GM19328 (cell line): ENCODE measurements around the gene SEMA4D.
A peak's percentile ranks its signal among the peaks of the same experiment; 100 is the strongest.

Experiments used
- ATAC-seq: cut with Tn5 transposase; IDR thresholded peaks from one replicate; pipeline ENCODE4 v1.9.1; 2021; ENCODE audit warnings: mild to moderate bottlenecking, moderate library complexity; ENCODE audit not compliant: unreplicated experiment

SEMA4D gene

DNA sequence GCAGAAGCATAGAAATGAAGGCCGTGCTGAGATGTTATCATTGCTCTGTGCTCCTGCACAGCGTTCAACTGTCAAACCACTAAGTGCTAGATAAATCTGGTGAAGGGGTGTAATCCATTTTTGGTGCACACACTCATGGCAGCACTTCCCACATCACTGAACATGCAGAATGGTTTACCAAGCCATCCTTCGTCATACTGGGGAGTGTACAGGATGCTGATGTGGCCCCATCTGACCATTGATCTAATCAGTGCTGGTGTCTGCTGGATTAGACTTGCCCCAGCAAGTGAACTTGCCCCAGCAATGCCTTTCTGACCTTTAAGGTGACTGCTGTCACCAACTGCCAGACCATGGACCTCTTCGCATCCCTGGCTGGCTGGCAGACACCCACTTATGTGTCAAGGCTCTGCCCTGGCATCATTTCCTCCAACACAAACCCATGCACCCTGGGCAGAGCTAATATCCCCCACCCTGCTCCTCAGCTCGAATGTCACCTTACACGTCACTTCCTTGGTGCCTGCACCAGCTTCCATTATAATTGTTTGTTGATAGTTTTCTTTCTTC lies 4.2 kb upstream of the SEMA4D start:
- ATAC-seq: no peak

- no peak for ATAC-seq
Observed at GRCh38 chr9:89501311-89501898, 3.5 kb upstream of the SEMA4D start.

DNA sequence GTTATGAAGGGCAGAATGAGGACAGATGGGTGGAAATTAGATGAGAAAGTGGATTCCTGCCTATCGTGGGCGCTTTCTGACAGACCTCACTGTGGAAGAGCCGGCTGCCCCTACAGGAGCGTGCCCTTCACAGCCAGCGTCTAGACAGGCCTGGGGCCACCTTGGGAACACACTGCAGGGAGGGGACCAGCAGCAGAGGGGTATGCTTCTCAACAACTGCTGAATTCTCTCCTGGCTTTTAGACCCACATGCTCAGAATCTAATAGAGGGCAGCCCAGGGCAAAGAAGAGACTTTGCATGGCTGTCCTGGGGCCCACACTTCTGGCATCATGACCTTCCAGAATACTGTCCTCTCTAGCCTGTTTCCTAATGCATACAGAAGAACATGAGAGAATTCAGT lies 2.1 kb upstream of the SEMA4D start:
- no peak for ATAC-seq

- ATAC-seq: no peak
Observed at GRCh38 chr9:89498852-89499480, 1.1 kb upstream of the SEMA4D start.

- ATAC-seq: no peak
Observed at GRCh38 chr9:89497257-89497963, 503 bp downstream of the SEMA4D start.

DNA sequence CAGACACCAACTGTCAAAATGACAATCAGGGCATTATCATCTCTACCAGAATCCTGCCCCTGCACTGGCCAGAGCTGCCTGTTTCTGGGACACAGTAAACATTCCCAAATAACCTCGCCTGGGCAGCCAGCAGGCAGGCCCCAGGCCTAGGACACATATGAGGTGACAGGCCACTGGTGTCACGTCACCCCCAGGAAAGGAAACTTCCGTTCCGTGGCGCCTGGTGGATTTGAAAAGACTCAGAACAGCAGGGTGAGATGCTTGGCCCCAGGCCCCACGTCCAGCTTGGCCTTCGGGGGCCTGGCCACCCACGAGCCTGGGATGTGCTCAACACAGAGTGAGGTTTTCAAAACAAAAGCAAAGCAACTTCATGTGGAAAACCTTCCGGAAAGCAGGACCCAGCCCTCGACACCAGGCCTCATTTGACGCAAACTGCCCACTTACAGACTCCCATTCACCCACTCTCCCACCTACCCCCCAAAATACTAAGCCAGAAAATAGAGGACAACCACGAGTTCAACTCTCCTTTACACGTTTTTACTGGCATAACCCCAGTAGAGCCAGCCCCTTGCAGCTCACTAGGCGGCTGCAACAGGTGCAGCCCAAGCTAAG lies 1.2 kb downstream of the SEMA4D start:
- ATAC-seq: no peak

DNA sequence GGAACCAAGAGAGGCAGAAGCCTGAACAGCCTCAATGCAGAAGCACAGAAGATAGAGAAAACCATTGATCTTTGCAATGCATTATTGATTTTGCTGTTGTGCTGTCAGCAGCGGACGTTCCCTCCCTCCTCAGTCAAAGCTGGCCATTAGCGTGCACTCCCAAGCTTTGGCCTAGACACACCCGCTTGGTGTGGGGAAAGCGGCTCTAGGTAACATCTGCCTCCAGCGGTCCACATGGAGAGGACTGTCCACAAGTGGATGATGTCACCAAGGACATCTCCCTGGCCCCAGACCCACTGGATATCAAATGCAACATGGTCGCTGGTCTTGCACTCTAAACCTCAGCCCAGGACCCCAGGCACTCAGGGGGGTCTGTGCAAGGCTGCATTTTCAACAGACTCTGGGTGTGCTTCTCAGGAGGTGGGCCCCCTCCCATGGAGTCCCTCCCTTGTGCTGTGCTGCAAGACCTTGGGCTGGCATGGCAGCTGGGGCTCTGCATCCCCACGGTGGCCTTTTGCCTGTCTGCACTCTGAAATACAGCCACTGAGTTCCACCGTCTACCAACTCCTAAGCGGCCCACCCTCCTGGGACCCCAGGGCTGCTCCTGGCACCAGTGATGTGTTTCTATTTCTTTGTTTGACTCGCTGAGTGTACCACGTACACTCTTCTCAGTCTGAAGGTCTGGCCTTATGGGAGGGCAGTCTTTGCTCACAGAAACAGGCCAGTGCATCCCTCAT lies 1.9 kb downstream of the SEMA4D start:
- ATAC-seq: no peak

- ATAC-seq: no peak
Observed at GRCh38 chr9:89494199-89494598, 3.7 kb downstream of the SEMA4D start.

DNA sequence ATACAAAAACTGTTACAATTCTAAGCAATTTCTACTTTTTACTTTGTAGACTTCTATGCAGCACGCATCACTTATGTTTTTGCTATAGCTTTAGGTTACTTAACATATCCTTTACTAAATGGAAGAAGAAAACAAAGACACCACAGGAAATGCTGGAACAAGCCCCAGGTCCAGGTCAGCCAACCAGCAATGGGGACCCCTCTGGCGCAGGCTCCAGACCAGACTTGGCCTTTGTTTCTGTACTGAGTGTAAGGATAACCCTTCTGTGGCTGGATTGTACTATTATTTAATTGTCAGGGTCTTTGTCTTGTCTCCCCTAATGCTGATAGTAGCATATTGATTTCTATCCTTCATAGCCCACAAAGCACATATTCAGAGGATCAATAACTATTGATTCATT lies 4.2 kb downstream of the SEMA4D start:
- ATAC-seq: no peak

GRCh38 chr9:89493181-89493580 lies 4.7 kb downstream of the SEMA4D start:
- no peak for ATAC-seq

DNA sequence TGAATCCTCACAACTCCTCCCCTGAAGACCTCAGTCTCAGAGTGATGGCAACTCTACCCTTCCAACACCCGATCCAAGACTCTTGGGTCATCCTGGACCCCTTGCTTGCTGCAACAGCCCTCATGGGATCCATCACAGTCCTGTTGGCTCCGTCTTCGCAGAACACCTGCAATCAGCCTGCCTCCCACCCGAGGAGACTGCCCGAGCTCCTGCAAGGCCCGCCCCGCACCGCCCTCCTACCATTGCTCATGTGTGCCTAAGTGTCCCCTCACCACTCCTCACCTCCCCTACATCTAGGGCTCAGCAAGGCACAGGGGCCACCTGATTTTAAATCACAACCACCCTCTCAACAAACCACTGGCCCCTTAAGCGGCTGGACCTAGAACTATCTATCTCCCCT lies 5.3 kb downstream of the SEMA4D start:
- no peak for ATAC-seq

DNA sequence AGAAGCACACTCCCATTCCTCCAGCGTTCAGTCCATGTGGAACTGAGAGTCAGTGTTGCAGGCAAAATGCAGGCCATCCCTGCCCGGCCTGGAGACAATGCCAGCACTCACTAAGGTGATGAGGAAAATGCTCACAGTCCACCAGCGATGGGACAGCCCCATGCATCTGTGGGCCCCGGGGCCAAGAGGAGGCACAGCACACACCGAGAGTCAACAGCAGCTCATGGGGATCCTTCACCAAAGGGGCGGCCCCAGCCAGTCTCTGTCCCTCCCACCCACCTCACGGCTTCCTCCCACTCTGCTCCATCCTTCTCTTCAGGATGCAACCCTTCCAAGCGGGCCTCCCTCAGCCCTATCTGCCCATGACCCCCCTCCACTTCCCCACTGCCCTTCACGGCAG lies 6.2 kb downstream of the SEMA4D start:
- no peak for ATAC-seq

- no peak for ATAC-seq
Observed at GRCh38 chr9:89489548-89490530, 8.1 kb downstream of the SEMA4D start.

- no peak for ATAC-seq
Observed at GRCh38 chr9:89488936-89489335, 9.0 kb downstream of the SEMA4D start.

DNA sequence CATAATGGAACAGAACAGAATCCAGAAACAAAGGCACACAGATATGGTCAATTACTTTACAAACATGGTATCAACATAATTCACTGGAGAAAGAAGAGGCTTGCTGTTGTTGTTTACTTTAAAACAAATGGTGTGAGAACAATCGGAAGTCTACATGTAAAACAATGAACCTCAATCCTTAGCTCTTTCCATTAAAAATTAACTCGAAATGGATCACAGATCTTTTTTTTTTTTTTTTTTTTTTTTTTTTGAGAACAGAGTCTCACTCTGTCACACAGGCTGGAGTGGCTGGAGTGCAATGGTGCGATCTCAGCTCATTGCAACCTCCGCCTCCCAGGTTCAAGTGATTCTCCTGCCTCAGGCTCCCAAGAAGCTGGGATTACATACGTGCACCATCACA lies 9.8 kb downstream of the SEMA4D start:
- no peak for ATAC-seq

DNA sequence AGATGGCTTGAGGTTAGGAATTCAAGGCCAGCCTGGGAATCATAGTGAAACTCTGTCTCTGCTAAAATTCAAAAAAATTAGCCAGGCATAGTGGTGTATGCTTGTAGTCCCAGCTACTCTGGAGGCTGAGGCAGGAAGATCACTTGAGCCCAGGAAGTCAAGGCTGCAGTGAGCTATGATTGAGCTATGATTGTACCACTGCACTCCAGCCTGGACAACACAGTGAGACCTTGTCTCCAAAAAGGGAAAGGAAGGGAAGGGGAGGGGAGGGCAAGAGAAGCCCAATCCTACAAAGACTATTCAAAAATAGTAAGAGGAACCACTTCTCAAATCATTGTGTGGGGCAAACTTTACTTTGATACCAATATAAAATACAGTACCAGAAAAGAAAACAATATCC lies 11.2 kb downstream of the SEMA4D start:
- no peak for ATAC-seq

GRCh38 chr9:89484475-89485404 lies 13.2 kb downstream of the SEMA4D start:
- peak; percentile 8 for ATAC-seq

DNA sequence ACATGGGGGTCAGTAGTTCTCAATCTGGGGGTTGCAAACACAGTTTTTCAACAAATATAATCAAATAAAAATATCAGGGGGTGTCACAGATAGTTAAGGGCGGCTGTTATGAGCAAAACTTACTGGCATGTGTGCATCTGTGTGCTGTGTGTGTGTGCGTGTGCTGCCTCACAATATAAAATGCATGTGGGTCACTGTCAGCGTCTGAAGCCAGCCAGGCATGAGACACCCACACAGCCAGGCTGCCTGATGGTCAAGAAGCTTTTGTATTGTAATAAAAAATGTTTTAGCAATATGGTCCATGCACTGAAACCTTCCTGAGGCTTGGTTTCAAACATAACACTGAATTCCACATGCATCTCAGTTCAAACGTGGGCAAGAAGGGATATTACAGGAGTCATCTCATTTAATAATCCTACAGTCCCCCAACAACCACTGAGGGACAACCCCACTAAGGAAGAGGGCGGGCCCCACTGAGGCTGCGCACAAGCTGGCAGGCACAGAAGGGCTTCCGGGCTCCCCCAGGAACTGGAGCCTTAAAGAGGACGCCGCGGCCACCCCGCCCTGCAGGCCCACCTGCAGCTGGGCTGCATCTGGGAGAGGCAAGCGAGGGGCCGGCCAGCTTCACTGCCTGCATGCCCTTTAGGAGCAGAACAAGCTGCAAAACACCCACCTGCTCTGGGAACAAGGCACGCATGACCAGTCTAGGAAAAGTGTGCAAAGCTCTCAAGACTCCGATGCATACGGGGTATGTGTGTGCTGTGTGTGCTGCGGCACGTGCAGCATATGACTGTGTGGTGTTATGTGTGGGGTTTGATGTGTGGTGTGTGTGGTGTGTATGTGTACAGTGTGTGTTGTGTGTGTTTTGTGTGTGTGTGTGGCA lies 14.1 kb downstream of the SEMA4D start:
- ATAC-seq: peak; percentile 53
